ENCODE measurements around the gene RBM20.

DNA sequence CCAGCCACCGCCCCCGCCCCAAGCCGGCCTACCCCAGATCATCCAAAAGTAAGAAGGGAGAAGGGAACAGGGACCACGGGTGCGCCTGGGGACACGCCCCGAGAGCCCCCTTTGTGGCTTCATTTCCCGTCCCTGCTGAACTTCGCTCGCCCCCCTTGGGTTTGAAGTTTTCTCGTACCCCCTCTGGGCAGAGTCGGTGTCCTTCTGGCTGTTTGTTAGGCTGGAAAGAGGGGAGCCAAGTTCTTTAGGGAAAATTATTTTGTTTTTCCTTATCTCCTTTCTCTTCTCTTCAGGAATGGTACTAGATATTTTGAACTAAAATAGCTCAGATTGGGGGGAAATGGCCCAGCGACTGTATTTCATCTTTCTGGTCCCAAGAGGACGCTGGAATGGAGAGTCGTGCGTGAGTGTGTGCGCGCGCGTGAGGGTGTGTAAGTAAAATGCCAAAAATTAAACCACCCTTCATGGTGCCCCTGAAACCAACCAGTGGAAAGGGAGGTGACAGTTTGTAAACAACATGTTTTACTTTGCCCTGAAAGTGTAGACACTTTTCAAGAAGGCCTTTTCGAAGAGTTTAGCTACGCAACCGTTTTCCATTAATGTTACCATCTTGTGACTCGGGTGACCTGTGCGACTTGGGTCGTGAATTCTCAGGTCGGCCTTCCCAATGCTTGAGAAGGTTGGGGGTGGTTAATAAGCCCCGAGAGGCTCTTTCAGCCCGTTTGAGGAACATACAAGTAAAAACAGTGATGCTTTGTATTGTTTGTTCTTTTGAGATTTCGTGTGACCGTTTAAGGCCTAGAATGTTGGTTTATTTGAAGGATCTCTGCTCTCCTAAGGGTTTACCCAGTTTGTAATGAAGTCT, 694 bp downstream of the RBM20 start:
- TF ChIP-seq, protein P1, sequence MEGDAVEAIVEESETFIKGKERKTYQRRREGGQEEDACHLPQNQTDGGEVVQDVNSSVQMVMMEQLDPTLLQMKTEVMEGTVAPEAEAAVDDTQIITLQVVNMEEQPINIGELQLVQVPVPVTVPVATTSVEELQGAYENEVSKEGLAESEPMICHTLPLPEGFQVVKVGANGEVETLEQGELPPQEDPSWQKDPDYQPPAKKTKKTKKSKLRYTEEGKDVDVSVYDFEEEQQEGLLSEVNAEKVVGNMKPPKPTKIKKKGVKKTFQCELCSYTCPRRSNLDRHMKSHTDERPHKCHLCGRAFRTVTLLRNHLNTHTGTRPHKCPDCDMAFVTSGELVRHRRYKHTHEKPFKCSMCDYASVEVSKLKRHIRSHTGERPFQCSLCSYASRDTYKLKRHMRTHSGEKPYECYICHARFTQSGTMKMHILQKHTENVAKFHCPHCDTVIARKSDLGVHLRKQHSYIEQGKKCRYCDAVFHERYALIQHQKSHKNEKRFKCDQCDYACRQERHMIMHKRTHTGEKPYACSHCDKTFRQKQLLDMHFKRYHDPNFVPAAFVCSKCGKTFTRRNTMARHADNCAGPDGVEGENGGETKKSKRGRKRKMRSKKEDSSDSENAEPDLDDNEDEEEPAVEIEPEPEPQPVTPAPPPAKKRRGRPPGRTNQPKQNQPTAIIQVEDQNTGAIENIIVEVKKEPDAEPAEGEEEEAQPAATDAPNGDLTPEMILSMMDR (IDR thresholded peaks at IDR 0.05; ENCODE audit: low read length): no peak
- no peak for TF ChIP-seq EZH2 (optimal IDR thresholded peaks at IDR 0.05; ENCODE audit: low read depth, low read length)

All from MM.1S (cell line).